Thyroid gland (tissue), 4 donors: ENCODE measurements around the gene MIB1. TPM values are rescaled to one million over a fixed set of nuclear protein-coding genes. Genes with fewer than 3 reads are reported as not detected.

Experiments
- DNase-seq, 2 donors: peaks; one replicate each; pipeline ENCODE4 v3.0.0-alpha.2; 2019
- H3K27ac ChIP-seq, 3 donors: fragments of 200-600 bp; sonication (generic); 1 replicate in 2 of 3; 2 replicates in 1 of 3; pipeline ENCODE4 v1.5.1; 2016 to 2019; ENCODE audit warnings: mild to moderate bottlenecking in 1 of 3, moderate library complexity in 1 of 3
- H3K27me3 ChIP-seq: fragments of 200-600 bp; sonication (generic); one replicate; pipeline ENCODE4 v1.5.1; 2019
- H3K36me3 ChIP-seq, 2 donors: fragments of 200-600 bp; sonication (generic); one replicate each; pipeline ENCODE4 v1.5.1; 2016 to 2019
- H3K4me1 ChIP-seq, 2 donors: fragments of 200-600 bp; sonication (generic); one replicate each; pipeline ENCODE4 v1.5.1; 2017 to 2019
- H3K4me3 ChIP-seq, 3 donors: fragments of 200-600 bp; sonication (generic); replicated peaks in 1 of 3; 1 replicate in 2 of 3; 2 replicates in 1 of 3; pipeline ENCODE4 v1.5.1; 2016; ENCODE audit warnings: mild to moderate bottlenecking in 1 of 3
- H3K9me3 ChIP-seq: fragments of 200-600 bp; sonication (generic); one replicate; pipeline ENCODE4 v1.5.1; 2017
- POLR2A ChIP-seq, 2 donors: fragments of 450-650 bp; IDR thresholded peaks; one replicate each; pipeline ENCODE4 v1.6.1; 2017; ENCODE audit warnings: antibody characterized with exemption in 2 of 2, mild to moderate bottlenecking in 2 of 2, moderate library complexity in 1 of 2
- WGBS, 2 donors: methylation state at CpG; one replicate each; pipeline ENCODE4 v1.1.5; 2017; 5-methylcytosine and 5-hydroxymethylcytosine counted together
- intact Hi-C: fragments of 100-400 bp; cut with DNase I; formaldehyde crosslinking; loops from one replicate; pipeline ENCODE4 v1.15.1; 2023
- total RNA-seq, 4 donors: library from RNA; depleted of rRNA; stranded (reverse); fragments of >200 nt; gene quantifications; one replicate each; pipeline ENCODE4 v1.2.3, GENCODE V29; 2016
- TF ChIP-seq, protein P1 (sequence below), 6 experiments: fragments of 200-600 bp in 3 of 6; fragments of 450-650 bp in 3 of 6; sonication (generic) in 3 of 6; IDR thresholded peaks; one replicate each; pipeline ENCODE4 v1.5.1; 2016 to 2019; ENCODE audit warnings: antibody characterized with exemption in 6 of 6, mild to moderate bottlenecking in 2 of 6, inconsistent platforms in 1 of 6, moderate library complexity in 1 of 6

Gene MIB1
- total RNA-seq, 4 donors from 2014 or later = 35.8 to 55.6 (median 45.0) TPM

DNA sequence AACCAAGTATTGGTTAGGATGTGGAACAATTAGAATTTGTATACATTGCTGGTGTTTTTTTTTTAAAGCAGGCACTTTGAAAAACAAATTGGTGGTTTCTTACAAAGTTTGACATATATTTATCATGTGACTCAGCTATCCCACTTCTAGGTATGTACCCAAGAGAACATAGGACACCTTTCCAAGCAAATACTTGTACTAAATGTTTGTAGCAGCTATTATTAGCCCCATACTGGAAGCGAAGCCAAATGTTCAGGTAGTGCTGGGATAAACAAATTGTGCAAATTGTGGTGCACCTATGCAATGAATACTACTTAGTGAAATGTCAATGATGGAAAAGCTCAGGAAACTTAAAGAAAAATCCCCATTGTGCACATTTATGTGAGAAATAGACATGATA, 101.0 kb downstream of the MIB1 start:
- Histone ChIP-seq H3K36me3 (peaks cover 15 to 21% of the 10 kb centered on the region in 2 donors), H3K27ac (no peak overlapping the region), H3K27me3 (no peaks in the 10 kb centered on the region), H3K9me3 (no peaks in the 10 kb centered on the region), H3K4me3 (no peak overlapping the region), H3K4me1 (no peaks in the 10 kb centered on the region)
- 97% methylated on average over 1 of the region's 1 CpG for whole genome bisulfite sequencing, 2 donors
- intact Hi-C loops = no loop called here
- no peak for TF ChIP-seq POLR2A (IDR thresholded peaks at IDR 0.05)
- TF ChIP-seq, protein P1, sequence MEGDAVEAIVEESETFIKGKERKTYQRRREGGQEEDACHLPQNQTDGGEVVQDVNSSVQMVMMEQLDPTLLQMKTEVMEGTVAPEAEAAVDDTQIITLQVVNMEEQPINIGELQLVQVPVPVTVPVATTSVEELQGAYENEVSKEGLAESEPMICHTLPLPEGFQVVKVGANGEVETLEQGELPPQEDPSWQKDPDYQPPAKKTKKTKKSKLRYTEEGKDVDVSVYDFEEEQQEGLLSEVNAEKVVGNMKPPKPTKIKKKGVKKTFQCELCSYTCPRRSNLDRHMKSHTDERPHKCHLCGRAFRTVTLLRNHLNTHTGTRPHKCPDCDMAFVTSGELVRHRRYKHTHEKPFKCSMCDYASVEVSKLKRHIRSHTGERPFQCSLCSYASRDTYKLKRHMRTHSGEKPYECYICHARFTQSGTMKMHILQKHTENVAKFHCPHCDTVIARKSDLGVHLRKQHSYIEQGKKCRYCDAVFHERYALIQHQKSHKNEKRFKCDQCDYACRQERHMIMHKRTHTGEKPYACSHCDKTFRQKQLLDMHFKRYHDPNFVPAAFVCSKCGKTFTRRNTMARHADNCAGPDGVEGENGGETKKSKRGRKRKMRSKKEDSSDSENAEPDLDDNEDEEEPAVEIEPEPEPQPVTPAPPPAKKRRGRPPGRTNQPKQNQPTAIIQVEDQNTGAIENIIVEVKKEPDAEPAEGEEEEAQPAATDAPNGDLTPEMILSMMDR (IDR thresholded peaks at IDR 0.05) = no peak
- no peak for DNase-seq

- WGBS, 2 donors = 97% methylated on average over 2 of the region's 2 CpGs
- H3K4me1 ChIP-seq = no peaks in the 10 kb centered on the region
- intact Hi-C loops = no loop called here
- H3K4me3 ChIP-seq = no peak overlapping the region
- H3K27ac ChIP-seq = no peak overlapping the region
- no peaks in the 10 kb centered on the region for H3K9me3 ChIP-seq
- DNase-seq = no peak
- H3K27me3 ChIP-seq = no peaks in the 10 kb centered on the region
- TF ChIP-seq, protein P1 (IDR thresholded peaks at IDR 0.05) = no peak
- no peak for TF ChIP-seq POLR2A (IDR thresholded peaks at IDR 0.05)
- peaks cover 20 to 21% of the 10 kb centered on the region in 2 donors for H3K36me3 ChIP-seq
Observed at GRCh38 chr18:21843341-21843740, 102.7 kb downstream of the MIB1 start.

GRCh38 chr18:21851327-21851961, 110.9 kb downstream of the MIB1 start:
- no peak overlapping the region for H3K4me3 ChIP-seq
- intact Hi-C loops = no loop called here
- H3K4me1 ChIP-seq = no peaks in the 10 kb centered on the region
- no peaks in the 10 kb centered on the region for H3K27me3 ChIP-seq
- H3K9me3 ChIP-seq = no peaks in the 10 kb centered on the region
- no peak overlapping the region for H3K27ac ChIP-seq
- H3K36me3 ChIP-seq = peaks cover 0 to 5% of the 10 kb centered on the region in 2 donors
- no peak for DNase-seq
- 72 to 78% methylated on average over 5 of the region's 5 CpGs for WGBS, 2 donors
- TF ChIP-seq, protein P1 (IDR thresholded peaks at IDR 0.05) = peak in 4 of 6 experiments; percentile 14 to 51 (median 44)
- TF ChIP-seq POLR2A (IDR thresholded peaks at IDR 0.05) = no peak

GRCh38 chr18:21853016-21853415, 112.4 kb downstream of the MIB1 start:
- intact Hi-C loops = no loop called here
- DNase-seq = no peak
- H3K27me3 ChIP-seq = no peaks in the 10 kb centered on the region
- no peak overlapping the region for H3K27ac ChIP-seq
- no peaks in the 10 kb centered on the region for H3K36me3 ChIP-seq
- H3K4me1 ChIP-seq = no peaks in the 10 kb centered on the region
- no peaks in the 10 kb centered on the region for H3K9me3 ChIP-seq
- no peak for TF ChIP-seq POLR2A (IDR thresholded peaks at IDR 0.05)
- TF ChIP-seq, protein P1 (IDR thresholded peaks at IDR 0.05) = no peak
- no peak overlapping the region for H3K4me3 ChIP-seq
- 83 to 89% methylated on average over 3 of the region's 3 CpGs for WGBS, 2 donors

DNA sequence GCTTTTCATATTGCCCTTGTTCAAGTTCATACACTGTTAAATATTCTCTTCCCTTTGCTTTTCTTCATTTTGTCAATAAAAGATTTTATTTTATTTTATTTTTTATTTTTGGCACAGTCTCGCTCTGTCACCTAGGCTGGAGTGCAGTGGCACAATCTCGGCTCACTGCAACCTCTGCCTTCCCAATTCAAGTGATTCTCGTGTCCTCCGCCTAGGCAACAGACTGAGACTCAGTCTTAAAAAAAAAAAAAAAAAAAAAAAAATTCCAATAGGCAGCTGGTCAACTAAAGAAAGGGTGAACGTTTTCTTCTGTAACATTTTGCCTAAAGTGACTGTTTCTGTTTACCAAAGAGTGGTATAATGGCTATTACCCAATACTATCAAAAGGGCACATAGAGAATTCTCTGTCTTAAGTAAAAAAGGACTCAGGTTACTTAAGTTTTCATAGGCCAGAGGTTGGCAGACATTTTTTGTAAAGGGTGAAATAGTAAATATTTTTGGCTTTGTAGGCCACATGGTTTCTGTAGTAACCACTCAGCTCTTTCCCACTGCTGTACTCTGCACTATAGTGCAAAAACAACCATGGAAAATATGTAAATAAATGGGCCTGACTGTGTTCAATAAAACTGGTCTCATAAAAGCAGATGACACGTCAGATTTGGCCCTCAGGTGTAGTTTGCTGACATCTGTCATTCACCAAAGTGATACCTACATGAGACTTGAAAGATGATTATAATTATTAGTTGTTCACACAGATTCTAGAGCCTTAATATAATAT, 113.4 kb downstream of the MIB1 start:
- intact Hi-C loops = no loop called here
- WGBS, 2 donors = 93 to 94% methylated on average over 6 of the region's 6 CpGs
- TF ChIP-seq, protein P1 (IDR thresholded peaks at IDR 0.05) = no peak
- TF ChIP-seq POLR2A (IDR thresholded peaks at IDR 0.05) = no peak
- no peak overlapping the region for H3K27ac ChIP-seq
- H3K36me3 ChIP-seq = peaks cover 4% of the 10 kb centered on the region in 2 donors
- no peak overlapping the region for H3K4me3 ChIP-seq
- no peaks in the 10 kb centered on the region for H3K9me3 ChIP-seq
- no peak for DNase-seq
- no peaks in the 10 kb centered on the region for H3K4me1 ChIP-seq
- H3K27me3 ChIP-seq = no peaks in the 10 kb centered on the region
